Measurements from ENCODE around the gene CLMN.

Gene CLMN

GRCh38 chr14:95255487-95255886 lies 64.2 kb downstream of the CLMN start:
- peak; percentile 40 for DNase-seq (ENCODE audit: low spot score)
- TF ChIP-seq CTCF (IDR thresholded peaks at IDR 0.05), result no peak
- Histone ChIP-seq H3K4me3 (no peak overlapping the region), H3K27ac (no peak overlapping the region)

GRCh38 chr14:95255013-95255412 lies 64.7 kb downstream of the CLMN start:
- no peak overlapping the region for H3K4me3 ChIP-seq
- no peak overlapping the region for H3K27ac ChIP-seq
- peak; percentile 35 for DNase-seq (ENCODE audit: low spot score)
- TF ChIP-seq CTCF (IDR thresholded peaks at IDR 0.05), result no peak

GRCh38 chr14:95254288-95254687 lies 65.4 kb downstream of the CLMN start:
- no peak overlapping the region for H3K4me3 ChIP-seq
- no peak overlapping the region for H3K27ac ChIP-seq
- no peak for TF ChIP-seq CTCF (IDR thresholded peaks at IDR 0.05)
- peak; percentile 56 for DNase-seq (ENCODE audit: low spot score)

- H3K4me3 ChIP-seq, result no peak overlapping the region
Observed at GRCh38 chr14:95253039-95253630, 66.6 kb downstream of the CLMN start.

GRCh38 chr14:95252219-95252618 lies 67.5 kb downstream of the CLMN start:
- no peak for DNase-seq (ENCODE audit: low spot score)
- Histone ChIP-seq H3K27ac (no peak overlapping the region), H3K4me3 (no peak overlapping the region)
- TF ChIP-seq CTCF (IDR thresholded peaks at IDR 0.05), result no peak

More at GRCh38 chr14:95253039-95253630, 66.6 kb downstream of the CLMN start:
- no peak for DNase-seq (ENCODE audit: low spot score)
- no peak overlapping the region for H3K27ac ChIP-seq
- no peak for TF ChIP-seq CTCF (IDR thresholded peaks at IDR 0.05)

- no peak overlapping the region for H3K4me3 ChIP-seq
- DNase-seq (ENCODE audit: low spot score), result no peak
- H3K27ac ChIP-seq, result no peak overlapping the region
- TF ChIP-seq CTCF (IDR thresholded peaks at IDR 0.05), result no peak
Observed at GRCh38 chr14:95250936-95251335, 68.8 kb downstream of the CLMN start.

GRCh38 chr14:95250140-95250769 lies 69.5 kb downstream of the CLMN start:
- no peak overlapping the region for H3K27ac ChIP-seq
- no peak for TF ChIP-seq CTCF (IDR thresholded peaks at IDR 0.05)
- H3K4me3 ChIP-seq, result no peak overlapping the region
- DNase-seq (ENCODE audit: low spot score), result no peak
